T-helper 22 cell (primary cell): ENCODE measurements around the gene RB1.

ENCODE experiments used
- DNase-seq: peaks from one replicate; pipeline ENCODE4 v3.0.0-alpha.2; 2020; ENCODE audit warnings: low read depth

Gene RB1

GRCh38 chr13:48496271-48497161, 193.0 kb downstream of the RB1 start:
- no peak for DNase-seq

- no peak for DNase-seq
These were observed 194.1 kb downstream of the RB1 start for GRCh38 chr13:48497669-48498068.

- no peak for DNase-seq
These were observed 197.2 kb downstream of the RB1 start for GRCh38 chr13:48500652-48501197.

- DNase-seq: no peak
These were observed 198.2 kb downstream of the RB1 start for GRCh38 chr13:48501705-48502104.

GRCh38 chr13:48502601-48503319, 199.2 kb downstream of the RB1 start:
- no peak for DNase-seq

GRCh38 chr13:48504606-48505005, 201.1 kb downstream of the RB1 start:
- no peak for DNase-seq

GRCh38 chr13:48505012-48505411, 201.5 kb downstream of the RB1 start:
- DNase-seq: no peak

- DNase-seq: peak; percentile 51
These were observed 202.1 kb downstream of the RB1 start for GRCh38 chr13:48505597-48506091.

- no peak for DNase-seq
These were observed 202.6 kb downstream of the RB1 start for GRCh38 chr13:48506092-48506701.

GRCh38 chr13:48507021-48507420, 203.5 kb downstream of the RB1 start:
- no peak for DNase-seq

- no peak for DNase-seq
These were observed 204.5 kb downstream of the RB1 start for GRCh38 chr13:48508011-48508410.

GRCh38 chr13:48510698-48511097, 207.1 kb downstream of the RB1 start:
- DNase-seq: no peak

GRCh38 chr13:48511621-48512230, 208.2 kb downstream of the RB1 start:
- no peak for DNase-seq

GRCh38 chr13:48514793-48515192, 211.2 kb downstream of the RB1 start:
- no peak for DNase-seq

- no peak for DNase-seq
These were observed 212.2 kb downstream of the RB1 start for GRCh38 chr13:48515732-48516131.

- DNase-seq: no peak
These were observed 214.5 kb downstream of the RB1 start for GRCh38 chr13:48518083-48518482.

- no peak for DNase-seq
These were observed 222.7 kb downstream of the RB1 start for GRCh38 chr13:48526286-48526685.

GRCh38 chr13:48527955-48528354, 224.4 kb downstream of the RB1 start:
- no peak for DNase-seq

GRCh38 chr13:48528720-48529119, 225.2 kb downstream of the RB1 start:
- DNase-seq: no peak

GRCh38 chr13:48530833-48531232, 227.3 kb downstream of the RB1 start:
- DNase-seq: no peak
